ENCODE data around the gene TRPV2. TPM values are rescaled to one million over a fixed set of nuclear protein-coding genes. Genes with fewer than 3 reads are reported as not detected.

TRPV2 gene
- polyA plus RNA-seq, 1 experiment, result 7.9 TPM

- H3K36me3 ChIP-seq (ENCODE audit: control insufficient read depth, insufficient read depth, low read length), result no peaks in the 10 kb centered on the region
- H3K27me3 ChIP-seq (ENCODE audit: control insufficient read depth, insufficient read depth, low read length), result no peaks in the 10 kb centered on the region
- H3K4me3 ChIP-seq (ENCODE audit: low read depth, low read length), result no peak overlapping the region
- POLR2A ChIA-PET, result no interaction called here
- no peak for TF ChIP-seq CTCF (IDR thresholded peaks at IDR 0.05; ENCODE audit: insufficient read depth, low read depth, low read length)
- CTCF ChIA-PET, result no interaction called here
- DNase-seq (ENCODE audit: low read depth), result no peak
Observed at GRCh38 chr17:16423226-16423872, 8.0 kb downstream of the TRPV2 start.

GRCh38 chr17:16425202-16425601, 9.8 kb downstream of the TRPV2 start:
- DNase-seq (ENCODE audit: low read depth), result no peak
- no peak overlapping the region for H3K4me3 ChIP-seq (ENCODE audit: low read depth, low read length)
- no peaks in the 10 kb centered on the region for H3K27me3 ChIP-seq (ENCODE audit: control insufficient read depth, insufficient read depth, low read length)
- TF ChIP-seq CTCF (IDR thresholded peaks at IDR 0.05; ENCODE audit: insufficient read depth, low read depth, low read length), result no peak
- POLR2A ChIA-PET, result no interaction called here
- no peaks in the 10 kb centered on the region for H3K36me3 ChIP-seq (ENCODE audit: control insufficient read depth, insufficient read depth, low read length)
- CTCF ChIA-PET, result interaction anchor here (0.8 to 1.5 kb wide), 3 partner anchors 13 to 96 kb away, joined by 3 to 7 read pairs (median 3); no protein-coding TSS in a partner anchor

GRCh38 chr17:16425698-16426659, 10.6 kb downstream of the TRPV2 start:
- no peak for DNase-seq (ENCODE audit: low read depth)
- POLR2A ChIA-PET, result no interaction called here
- H3K36me3 ChIP-seq (ENCODE audit: control insufficient read depth, insufficient read depth, low read length), result no peaks in the 10 kb centered on the region
- CTCF ChIA-PET, result interaction anchor here (0.9 to 1.5 kb wide), 2 partner anchors 28 to 95 kb away, joined by 3 to 7 read pairs; no protein-coding TSS in a partner anchor
- H3K27me3 ChIP-seq (ENCODE audit: control insufficient read depth, insufficient read depth, low read length), result no peaks in the 10 kb centered on the region
- no peak overlapping the region for H3K4me3 ChIP-seq (ENCODE audit: low read depth, low read length)
- TF ChIP-seq CTCF (IDR thresholded peaks at IDR 0.05; ENCODE audit: insufficient read depth, low read depth, low read length), result no peak

- H3K4me3 ChIP-seq (ENCODE audit: low read depth, low read length), result no peak overlapping the region
- no peak for TF ChIP-seq CTCF (IDR thresholded peaks at IDR 0.05; ENCODE audit: insufficient read depth, low read depth, low read length)
- ChIA-PET CTCF (interaction anchor here (0.9 to 3.0 kb wide), 7 partner anchors 9 to 96 kb away, joined by 3 to 17 read pairs (median 7); no protein-coding TSS in a partner anchor), POLR2A (interaction anchor here (1.0 kb wide), 1 partner anchor 11 kb away, joined by 6 read pairs; no protein-coding TSS in a partner anchor)
- no peak for DNase-seq (ENCODE audit: low read depth)
- H3K36me3 ChIP-seq (ENCODE audit: control insufficient read depth, insufficient read depth, low read length), result no peaks in the 10 kb centered on the region
- H3K27me3 ChIP-seq (ENCODE audit: control insufficient read depth, insufficient read depth, low read length), result no peaks in the 10 kb centered on the region
Observed at GRCh38 chr17:16427020-16427419, 11.6 kb downstream of the TRPV2 start.

All from BJ (cell line).